ENCODE data around the gene GON7.
"Not testable (repeated sequence)": the region's sequence is repeated elsewhere in the genome, so short reads cannot be mapped to it uniquely, and the experiment has no call there.

Gene GON7

GRCh38 chr14:93199031-93199430, 7.8 kb downstream of the GON7 start:
- no peak for DNase-seq

GRCh38 chr14:93195316-93195999, 11.4 kb downstream of the GON7 start:
- DNase-seq, result no peak

GRCh38 chr14:93186956-93187355, 19.9 kb downstream of the GON7 start:
- no peak for DNase-seq

- peak; percentile 58 for DNase-seq
These were observed 20.4 kb downstream of the GON7 start for GRCh38 chr14:93186466-93186865.

- no peak for DNase-seq
These were observed 21.5 kb downstream of the GON7 start for GRCh38 chr14:93185349-93185720.

- peak; percentile 88 for DNase-seq
These were observed 22.2 kb downstream of the GON7 start, which contains the start of the genes LYSET and MOAP1 for GRCh38 chr14:93184391-93185348. LYSET (plus strand) TSS chr14:93185317; CDS start chr14:93185406, 89 bp downstream. MOAP1 (minus strand) TSS chr14:93184897; CDS start chr14:93184242, 655 bp downstream.

- DNase-seq, result no peak
These were observed 23.1 kb downstream of the GON7 start for GRCh38 chr14:93183596-93184317.

GRCh38 chr14:93175492-93175891, 31.4 kb downstream of the GON7 start:
- DNase-seq, result no peak

- DNase-seq, result not testable (repeated sequence)
These were observed 32.1 kb downstream of the GON7 start for GRCh38 chr14:93174731-93175130.

- DNase-seq, result peak; percentile 27
These were observed 32.9 kb downstream of the GON7 start for GRCh38 chr14:93173943-93174395.

- peak; percentile 42 for DNase-seq
These were observed 35.5 kb downstream of the GON7 start for GRCh38 chr14:93171376-93171775.

- DNase-seq, result not testable (repeated sequence)
These were observed 36.7 kb downstream of the GON7 start for GRCh38 chr14:93170141-93170540.

GRCh38 chr14:93169619-93170018, 37.2 kb downstream of the GON7 start:
- not testable (repeated sequence) for DNase-seq

- not testable (repeated sequence) for DNase-seq
These were observed 38.3 kb downstream of the GON7 start for GRCh38 chr14:93168610-93169009.

- not testable (repeated sequence) for DNase-seq
These were observed 41.3 kb downstream of the GON7 start for GRCh38 chr14:93165271-93166265.

GRCh38 chr14:93163564-93163963, 43.3 kb downstream of the GON7 start:
- DNase-seq, result peak; percentile 87

GRCh38 chr14:93161411-93161940, 45.4 kb downstream of the GON7 start:
- DNase-seq, result no peak

- peak; percentile 84 for DNase-seq
These were observed 46.5 kb downstream of the GON7 start for GRCh38 chr14:93160353-93160801.

GRCh38 chr14:93159625-93160352, 47.1 kb downstream of the GON7 start:
- DNase-seq, result not testable (repeated sequence)

- DNase-seq, result not testable (repeated sequence)
These were observed 48.5 kb downstream of the GON7 start for GRCh38 chr14:93158349-93158748.

Data from hematopoietic multipotent progenitor cell treated with erythropoietin and hydrocortisone succinate and interleukin-3 and kit ligand, for 6 days (in vitro differentiated cells).